ENCODE results near the gene SRRM1.

The SRRM1 gene

DNA sequence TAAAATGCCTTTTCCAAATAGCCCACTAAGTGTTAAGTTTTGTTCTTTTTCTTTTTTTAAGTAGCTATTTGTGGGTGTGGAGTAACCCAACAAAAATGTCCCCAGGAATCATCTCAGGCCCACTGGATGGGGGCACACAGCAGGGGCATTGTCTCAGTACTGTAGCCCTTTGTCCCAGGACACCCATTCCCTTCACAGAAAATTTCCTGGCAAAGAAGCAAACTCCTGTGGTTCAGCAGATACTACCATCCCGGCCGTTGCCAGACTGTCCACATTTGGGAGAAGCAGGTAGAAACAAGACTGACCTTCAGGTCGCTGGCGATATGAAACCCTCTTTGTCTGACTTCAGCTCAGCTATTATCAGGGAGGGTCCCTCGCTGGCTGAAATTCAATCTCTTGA is 23.7 kb upstream of the SRRM1 start:
- Histone ChIP-seq H3K27ac (ENCODE audit: low read depth in 2 of 2, low read length in 2 of 2) (no peak overlapping the region), H3K4me1 (ENCODE audit: control insufficient read depth in 2 of 2, insufficient read depth in 2 of 2, low read length in 2 of 2) (no peaks in the 10 kb centered on the region)

DNA sequence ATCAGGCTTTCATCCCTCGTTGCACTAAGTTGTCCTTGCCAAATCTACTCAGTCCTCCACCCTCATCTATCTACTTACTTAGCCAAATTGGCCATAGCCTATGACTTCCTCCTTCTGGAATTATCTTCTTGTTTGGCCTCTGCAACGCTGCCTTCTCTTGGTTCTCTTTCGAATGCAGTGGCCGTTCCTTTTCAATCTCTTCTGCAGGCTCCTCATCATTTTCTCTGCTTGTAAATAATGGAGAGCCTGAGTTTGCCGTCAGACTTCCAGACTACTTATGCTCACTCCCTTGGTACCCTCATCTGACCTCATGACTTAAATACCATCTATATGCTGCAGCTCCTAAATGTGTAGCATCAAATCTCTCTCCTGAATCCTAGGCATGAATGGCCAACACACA is 22.4 kb upstream of the SRRM1 start:
- H3K4me3 ChIP-seq (ENCODE audit: low read length in 2 of 2), result no peak overlapping the region
- no peaks in the 10 kb centered on the region for H3K9me3 ChIP-seq (ENCODE audit: control insufficient read depth in 2 of 2, low read length in 2 of 2)
- no peaks in the 10 kb centered on the region for H3K27me3 ChIP-seq (ENCODE audit: control insufficient read depth in 2 of 2, insufficient read depth in 2 of 2, low read length in 2 of 2)
- H3K27ac ChIP-seq (ENCODE audit: low read depth in 2 of 2, low read length in 2 of 2), result no peak overlapping the region
- no peaks in the 10 kb centered on the region for H3K36me3 ChIP-seq (ENCODE audit: control insufficient read depth in 2 of 2, insufficient read depth in 2 of 2, low read length in 2 of 2)
- H3K9ac ChIP-seq (ENCODE audit: low read depth in 1 of 2, low read length in 2 of 2), result no peak overlapping the region
- H3K4me1 ChIP-seq (ENCODE audit: control insufficient read depth in 2 of 2, insufficient read depth in 2 of 2, low read length in 2 of 2), result no peaks in the 10 kb centered on the region

More for the DNA sequence above, 23.7 kb upstream of the SRRM1 start:
- H3K36me3 ChIP-seq (ENCODE audit: control insufficient read depth in 2 of 2, insufficient read depth in 2 of 2, low read length in 2 of 2), result no peaks in the 10 kb centered on the region
- no peak overlapping the region for H3K9ac ChIP-seq (ENCODE audit: low read depth in 1 of 2, low read length in 2 of 2)
- H3K9me3 ChIP-seq (ENCODE audit: control insufficient read depth in 2 of 2, low read length in 2 of 2), result no peaks in the 10 kb centered on the region
- no peaks in the 10 kb centered on the region for H3K27me3 ChIP-seq (ENCODE audit: control insufficient read depth in 2 of 2, insufficient read depth in 2 of 2, low read length in 2 of 2)
- H3K4me3 ChIP-seq (ENCODE audit: low read length in 2 of 2), result no peak overlapping the region

DNA sequence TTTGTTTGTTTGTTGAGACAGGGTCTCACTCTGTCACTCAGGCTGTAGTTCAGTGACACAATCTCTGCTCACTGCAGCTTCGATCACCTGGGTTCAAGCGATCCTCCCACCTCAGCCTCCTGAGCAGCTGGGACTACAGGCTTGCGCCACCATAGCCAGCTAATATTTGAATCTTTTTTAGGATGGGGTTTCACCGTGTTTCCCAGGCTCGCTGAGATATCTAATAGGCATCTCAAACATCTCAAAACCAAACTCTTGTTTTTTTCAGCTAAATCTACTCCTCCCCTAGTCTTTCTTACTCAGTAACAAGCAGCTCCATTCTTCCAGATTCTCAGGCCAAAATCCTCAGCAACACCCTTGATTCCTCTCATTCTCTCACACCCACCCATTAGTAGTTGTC is 22.0 kb upstream of the SRRM1 start:
- no peak overlapping the region for H3K27ac ChIP-seq (ENCODE audit: low read depth in 2 of 2, low read length in 2 of 2)
- H3K36me3 ChIP-seq (ENCODE audit: control insufficient read depth in 2 of 2, insufficient read depth in 2 of 2, low read length in 2 of 2), result no peaks in the 10 kb centered on the region
- no peaks in the 10 kb centered on the region for H3K9me3 ChIP-seq (ENCODE audit: control insufficient read depth in 2 of 2, low read length in 2 of 2)
- H3K9ac ChIP-seq (ENCODE audit: low read depth in 1 of 2, low read length in 2 of 2), result no peak overlapping the region
- H3K4me1 ChIP-seq (ENCODE audit: control insufficient read depth in 2 of 2, insufficient read depth in 2 of 2, low read length in 2 of 2), result no peaks in the 10 kb centered on the region
- no peak overlapping the region for H3K4me3 ChIP-seq (ENCODE audit: low read length in 2 of 2)
- no peaks in the 10 kb centered on the region for H3K27me3 ChIP-seq (ENCODE audit: control insufficient read depth in 2 of 2, insufficient read depth in 2 of 2, low read length in 2 of 2)

DNA sequence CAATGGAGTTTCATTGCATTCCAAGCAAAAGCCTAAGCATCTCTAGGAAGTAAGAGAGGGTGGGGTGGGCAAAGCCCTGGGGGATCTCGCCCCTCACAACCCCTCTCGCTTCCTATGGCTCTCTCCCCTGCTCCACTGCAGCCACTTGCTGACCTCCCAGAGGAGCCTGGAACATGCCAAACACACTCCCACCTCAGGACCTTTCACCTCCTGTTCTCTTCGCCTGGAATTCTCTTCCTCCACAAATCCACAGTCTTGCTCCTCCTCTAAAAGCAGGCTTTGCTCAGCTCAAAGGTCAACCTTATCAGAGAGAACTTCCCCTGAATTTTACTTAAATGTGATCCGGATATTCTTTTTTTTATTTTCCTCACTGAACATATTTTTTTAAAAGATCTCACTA is 20.9 kb upstream of the SRRM1 start:
- H3K4me3 ChIP-seq (ENCODE audit: low read length in 2 of 2), result no peak overlapping the region
- H3K9me3 ChIP-seq (ENCODE audit: control insufficient read depth in 2 of 2, low read length in 2 of 2), result no peaks in the 10 kb centered on the region
- no peak overlapping the region for H3K9ac ChIP-seq (ENCODE audit: low read depth in 1 of 2, low read length in 2 of 2)
- no peaks in the 10 kb centered on the region for H3K4me1 ChIP-seq (ENCODE audit: control insufficient read depth in 2 of 2, insufficient read depth in 2 of 2, low read length in 2 of 2)
- H3K27ac ChIP-seq (ENCODE audit: low read depth in 2 of 2, low read length in 2 of 2), result no peak overlapping the region
- H3K36me3 ChIP-seq (ENCODE audit: control insufficient read depth in 2 of 2, insufficient read depth in 2 of 2, low read length in 2 of 2), result no peaks in the 10 kb centered on the region
- H3K27me3 ChIP-seq (ENCODE audit: control insufficient read depth in 2 of 2, insufficient read depth in 2 of 2, low read length in 2 of 2), result no peaks in the 10 kb centered on the region

DNA sequence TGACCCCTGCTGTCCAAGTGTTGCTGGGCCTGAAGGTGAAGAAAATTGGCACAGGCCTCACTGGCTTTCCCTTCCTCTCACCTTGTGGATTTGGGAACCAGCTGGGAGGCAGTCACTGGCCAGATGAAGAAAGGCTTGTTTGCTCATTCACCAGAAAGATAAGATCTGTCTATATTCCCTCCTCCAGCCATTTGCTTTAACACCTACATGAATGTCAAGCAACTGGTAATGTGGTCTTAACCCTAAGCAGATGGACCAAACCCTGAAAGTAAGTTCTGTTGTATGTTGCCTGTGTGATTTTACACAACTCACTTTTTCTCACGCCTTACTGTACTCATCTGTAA is 10.3 kb upstream of the SRRM1 start:
- Histone ChIP-seq H3K9ac (ENCODE audit: low read depth in 1 of 2, low read length in 2 of 2) (no peak overlapping the region), H3K36me3 (ENCODE audit: control insufficient read depth in 2 of 2, insufficient read depth in 2 of 2, low read length in 2 of 2) (no peaks in the 10 kb centered on the region), H3K4me3 (ENCODE audit: low read length in 2 of 2) (no peak overlapping the region), H3K27ac (ENCODE audit: low read depth in 2 of 2, low read length in 2 of 2) (no peak overlapping the region), H3K9me3 (ENCODE audit: control insufficient read depth in 2 of 2, low read length in 2 of 2) (no peaks in the 10 kb centered on the region), H3K4me1 (ENCODE audit: control insufficient read depth in 2 of 2, insufficient read depth in 2 of 2, low read length in 2 of 2) (no peaks in the 10 kb centered on the region), H3K27me3 (ENCODE audit: control insufficient read depth in 2 of 2, insufficient read depth in 2 of 2, low read length in 2 of 2) (peaks cover 0 to 3% of the 10 kb centered on the region in 2 donors)

DNA sequence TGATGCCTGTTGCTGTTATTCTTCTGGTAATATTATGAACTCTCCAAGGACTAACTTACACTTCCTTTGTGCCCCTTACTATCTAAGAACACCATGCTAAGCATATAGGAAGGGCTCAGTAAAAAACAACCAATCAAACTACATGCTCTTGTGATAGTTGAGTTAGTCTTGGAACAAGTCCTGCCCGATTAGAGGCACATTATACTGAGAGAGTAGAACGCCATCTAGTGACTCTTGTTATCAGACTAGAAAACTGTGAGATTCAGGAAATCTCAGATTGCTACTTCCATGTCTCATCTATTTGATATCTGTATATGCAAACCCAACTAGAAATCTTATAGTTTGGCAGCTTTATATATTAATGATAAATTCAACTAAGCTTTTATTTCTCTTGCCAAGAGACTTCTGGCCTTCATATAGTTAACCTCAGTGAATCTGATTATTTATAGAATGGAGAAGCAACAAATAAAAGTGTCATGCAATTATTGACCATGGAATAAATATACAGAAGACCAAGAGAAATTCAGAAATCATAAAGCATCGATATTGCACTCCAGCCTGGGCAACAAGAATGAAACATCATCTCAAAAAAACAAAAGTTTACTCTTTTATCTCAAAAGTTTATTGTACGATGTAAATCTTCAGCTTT is 7.8 kb upstream of the SRRM1 start:
- Histone ChIP-seq H3K9ac (ENCODE audit: low read depth in 1 of 2, low read length in 2 of 2) (no peak overlapping the region), H3K4me3 (ENCODE audit: low read length in 2 of 2) (no peak overlapping the region), H3K27ac (ENCODE audit: low read depth in 2 of 2, low read length in 2 of 2) (no peak overlapping the region), H3K27me3 (ENCODE audit: control insufficient read depth in 2 of 2, insufficient read depth in 2 of 2, low read length in 2 of 2) (peaks cover 0 to 3% of the 10 kb centered on the region in 2 donors), H3K9me3 (ENCODE audit: control insufficient read depth in 2 of 2, low read length in 2 of 2) (no peaks in the 10 kb centered on the region), H3K4me1 (ENCODE audit: control insufficient read depth in 2 of 2, insufficient read depth in 2 of 2, low read length in 2 of 2) (no peaks in the 10 kb centered on the region), H3K36me3 (ENCODE audit: control insufficient read depth in 2 of 2, insufficient read depth in 2 of 2, low read length in 2 of 2) (no peaks in the 10 kb centered on the region)

DNA sequence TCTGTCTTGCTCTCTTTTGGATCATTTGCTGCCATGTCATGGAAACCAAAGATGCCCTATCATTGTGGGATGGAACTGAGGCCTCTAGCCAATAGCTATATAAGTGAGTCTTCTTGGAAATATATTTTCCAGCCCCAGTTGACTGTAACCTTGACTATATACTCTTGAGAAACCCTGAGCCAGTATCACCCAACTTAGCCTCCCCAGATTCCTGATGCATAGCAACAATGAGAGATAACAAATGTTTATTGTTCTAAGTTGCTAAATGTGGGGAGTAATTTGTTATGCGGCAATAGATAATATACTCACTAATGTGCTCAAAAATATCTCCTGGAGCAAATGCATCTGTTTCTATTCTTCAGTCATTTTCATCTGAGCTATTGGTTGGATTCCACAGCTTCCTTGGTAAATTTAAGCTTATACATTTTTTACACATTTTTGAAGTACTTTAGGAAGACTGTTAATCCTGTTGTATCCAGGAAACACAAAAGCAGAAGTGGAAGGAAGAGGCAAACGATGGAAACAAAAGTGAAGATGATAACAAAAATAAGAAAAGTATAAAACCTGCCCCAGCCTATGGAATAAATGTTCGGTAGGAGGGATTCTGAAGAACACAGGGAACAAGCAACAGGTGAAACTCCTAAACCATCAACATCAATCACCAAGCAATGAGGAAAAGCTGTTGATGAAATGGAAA is 6.3 kb upstream of the SRRM1 start:
- H3K4me1 ChIP-seq (ENCODE audit: control insufficient read depth in 2 of 2, insufficient read depth in 2 of 2, low read length in 2 of 2), result peaks cover 5 to 6% of the 10 kb centered on the region in 2 donors
- no peak overlapping the region for H3K4me3 ChIP-seq (ENCODE audit: low read length in 2 of 2)
- H3K27ac ChIP-seq (ENCODE audit: low read depth in 2 of 2, low read length in 2 of 2), result no peak overlapping the region
- no peaks in the 10 kb centered on the region for H3K36me3 ChIP-seq (ENCODE audit: control insufficient read depth in 2 of 2, insufficient read depth in 2 of 2, low read length in 2 of 2)
- H3K9me3 ChIP-seq (ENCODE audit: control insufficient read depth in 2 of 2, low read length in 2 of 2), result no peaks in the 10 kb centered on the region
- H3K27me3 ChIP-seq (ENCODE audit: control insufficient read depth in 2 of 2, insufficient read depth in 2 of 2, low read length in 2 of 2), result peaks cover 0 to 3% of the 10 kb centered on the region in 2 donors
- no peak overlapping the region for H3K9ac ChIP-seq (ENCODE audit: low read depth in 1 of 2, low read length in 2 of 2)

DNA sequence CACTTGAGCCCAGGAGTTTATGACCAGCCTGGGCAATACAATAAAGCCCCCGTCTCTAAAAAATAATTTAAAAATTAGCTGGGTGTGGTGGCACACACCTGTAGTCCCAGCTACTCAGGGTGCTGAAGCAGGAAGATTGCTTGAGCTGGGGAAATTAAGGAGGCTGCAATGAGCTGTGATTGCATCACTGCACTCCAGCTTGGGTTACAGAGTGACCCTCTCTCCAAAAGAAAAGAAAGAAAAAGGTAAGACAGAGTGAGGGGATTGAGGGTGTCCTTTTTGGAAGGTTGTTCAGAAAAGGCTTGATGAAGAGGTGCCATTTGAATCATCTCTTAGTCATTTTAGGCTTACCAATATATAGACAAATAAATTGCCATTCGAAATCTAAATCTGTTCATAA is 4.0 kb upstream of the SRRM1 start:
- Histone ChIP-seq H3K4me1 (ENCODE audit: control insufficient read depth in 2 of 2, insufficient read depth in 2 of 2, low read length in 2 of 2) (peaks cover 8 to 9% of the 10 kb centered on the region in 2 donors), H3K27me3 (ENCODE audit: control insufficient read depth in 2 of 2, insufficient read depth in 2 of 2, low read length in 2 of 2) (peaks cover 0 to 3% of the 10 kb centered on the region in 2 donors), H3K9me3 (ENCODE audit: control insufficient read depth in 2 of 2, low read length in 2 of 2) (no peaks in the 10 kb centered on the region), H3K9ac (ENCODE audit: low read depth in 1 of 2, low read length in 2 of 2) (no peak overlapping the region), H3K4me3 (ENCODE audit: low read length in 2 of 2) (no peak overlapping the region), H3K36me3 (ENCODE audit: control insufficient read depth in 2 of 2, insufficient read depth in 2 of 2, low read length in 2 of 2) (no peaks in the 10 kb centered on the region), H3K27ac (ENCODE audit: low read depth in 2 of 2, low read length in 2 of 2) (no peak overlapping the region)

DNA sequence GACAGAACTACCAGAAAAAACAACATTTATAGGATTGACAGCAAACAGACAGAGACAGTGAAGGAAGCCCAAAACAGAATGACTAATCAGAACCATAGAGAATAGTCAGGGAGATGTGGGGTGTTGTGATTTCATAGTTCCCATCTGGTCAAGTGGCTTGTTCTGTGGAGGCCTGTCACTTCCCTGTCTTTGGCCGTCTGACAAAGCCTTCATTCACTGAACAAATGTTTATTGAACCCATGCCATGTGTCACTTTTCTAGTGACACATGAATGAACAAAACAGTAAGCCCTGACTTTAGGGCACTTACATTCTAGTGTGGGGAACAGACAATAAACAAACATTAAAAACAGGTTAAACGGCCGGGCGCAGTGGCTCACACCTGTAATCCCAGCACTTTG is 3.2 kb upstream of the SRRM1 start:
- Histone ChIP-seq H3K27me3 (ENCODE audit: control insufficient read depth in 2 of 2, insufficient read depth in 2 of 2, low read length in 2 of 2) (peaks cover 0 to 3% of the 10 kb centered on the region in 2 donors), H3K9ac (ENCODE audit: low read depth in 1 of 2, low read length in 2 of 2) (no peak overlapping the region), H3K27ac (ENCODE audit: low read depth in 2 of 2, low read length in 2 of 2) (no peak overlapping the region), H3K9me3 (ENCODE audit: control insufficient read depth in 2 of 2, low read length in 2 of 2) (no peaks in the 10 kb centered on the region), H3K4me3 (ENCODE audit: low read length in 2 of 2) (no peak overlapping the region), H3K4me1 (ENCODE audit: control insufficient read depth in 2 of 2, insufficient read depth in 2 of 2, low read length in 2 of 2) (peaks cover 16 to 17% of the 10 kb centered on the region in 2 donors), H3K36me3 (ENCODE audit: control insufficient read depth in 2 of 2, insufficient read depth in 2 of 2, low read length in 2 of 2) (no peaks in the 10 kb centered on the region)

DNA sequence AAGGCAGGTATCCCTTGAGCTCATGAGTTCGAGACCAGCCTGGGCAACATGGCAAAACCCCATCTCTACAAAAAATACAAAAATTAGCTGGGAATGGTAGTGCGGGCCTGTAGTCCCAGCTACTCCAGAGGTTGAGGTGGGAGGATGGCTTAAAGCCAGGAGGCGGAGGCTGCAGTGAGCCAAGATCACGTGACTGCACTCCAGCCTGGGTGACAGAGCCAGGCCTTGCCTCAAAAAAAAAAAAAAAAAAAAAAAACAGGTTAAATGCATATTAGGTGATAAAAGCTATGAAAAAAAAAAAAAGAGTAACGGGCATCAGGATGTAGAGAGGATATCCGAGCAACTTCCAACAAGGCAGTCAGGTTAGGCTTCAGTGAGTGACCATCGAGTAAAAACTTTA is 2.8 kb upstream of the SRRM1 start:
- Histone ChIP-seq H3K27me3 (ENCODE audit: control insufficient read depth in 2 of 2, insufficient read depth in 2 of 2, low read length in 2 of 2) (peaks cover 0 to 3% of the 10 kb centered on the region in 2 donors), H3K4me3 (ENCODE audit: low read length in 2 of 2) (no peak overlapping the region), H3K36me3 (ENCODE audit: control insufficient read depth in 2 of 2, insufficient read depth in 2 of 2, low read length in 2 of 2) (no peaks in the 10 kb centered on the region), H3K4me1 (ENCODE audit: control insufficient read depth in 2 of 2, insufficient read depth in 2 of 2, low read length in 2 of 2) (peaks cover 20% of the 10 kb centered on the region in 2 donors), H3K27ac (ENCODE audit: low read depth in 2 of 2, low read length in 2 of 2) (no peak overlapping the region), H3K9me3 (ENCODE audit: control insufficient read depth in 2 of 2, low read length in 2 of 2) (no peaks in the 10 kb centered on the region), H3K9ac (ENCODE audit: low read depth in 1 of 2, low read length in 2 of 2) (no peak overlapping the region)
